ENCODE measurements around the gene DDIT4. TPM values are rescaled to one million over a fixed set of nuclear protein-coding genes. Genes with fewer than 3 reads are reported as not detected.
A peak's percentile ranks its signal among the peaks of the same experiment; 100 is the strongest.

The DDIT4 gene
- total RNA-seq, 2 donors from 2014 or later, result 45.5 to 147 TPM

DNA sequence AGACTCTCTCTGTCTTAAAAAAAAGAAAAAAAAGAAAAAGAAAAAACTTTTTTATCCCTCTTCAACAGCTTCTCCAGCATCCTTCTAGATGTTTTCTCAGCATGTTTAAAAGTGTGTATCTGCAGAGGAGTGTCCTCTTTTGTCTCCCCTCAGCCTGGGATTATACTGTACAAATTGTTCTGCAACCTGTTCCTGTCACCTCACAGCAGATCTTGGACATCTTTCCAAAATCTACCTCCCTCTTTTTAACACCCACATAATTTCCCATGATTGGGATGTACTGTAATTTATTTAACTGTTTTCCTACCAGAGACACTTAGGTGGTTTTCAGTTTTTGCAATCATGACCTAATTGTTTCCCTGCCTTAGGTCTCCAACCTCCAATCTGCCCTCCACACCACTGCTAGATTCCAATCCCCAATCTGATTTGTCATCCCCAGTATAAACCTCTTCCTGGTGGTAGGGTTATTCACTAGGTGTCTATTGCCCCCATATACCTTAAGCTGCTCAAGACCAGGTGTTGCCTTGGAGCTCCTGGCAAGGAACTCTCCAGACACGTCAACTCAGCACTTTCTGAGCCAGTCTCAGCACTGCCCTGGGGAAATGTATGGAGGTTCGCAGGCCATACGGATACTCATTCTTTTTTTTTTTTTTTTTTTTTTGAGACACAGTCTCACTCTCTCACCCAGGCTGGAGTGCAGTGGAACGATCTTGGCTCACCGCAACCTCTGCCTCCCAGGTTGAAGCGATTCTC, 17.6 kb upstream of the DDIT4 start:
- Histone ChIP-seq H3K27me3 (no peaks in the 10 kb centered on the region), H3K9ac (ENCODE audit: low read depth in 2 of 2, low read length in 2 of 2) (no peak overlapping the region), H3K27ac (no peak overlapping the region), H3K4me3 (no peak overlapping the region), H3K9me3 (no peaks in the 10 kb centered on the region), H3K36me3 (no peaks in the 10 kb centered on the region), H3K4me1 (peaks cover 18% of the 10 kb centered on the region)
- TF ChIP-seq CTCF (IDR thresholded peaks at IDR 0.05), result no peak
- no peak for DNase-seq
- intact Hi-C loops (cut with DNase I), result no loop called here

GRCh38 chr10:72257051-72257892, 16.5 kb upstream of the DDIT4 start:
- DNase-seq, result no peak
- no peaks in the 10 kb centered on the region for H3K9me3 ChIP-seq
- no peak overlapping the region for H3K4me3 ChIP-seq
- H3K27ac ChIP-seq, result no peak overlapping the region
- intact Hi-C loops (cut with DNase I), result no loop called here
- H3K9ac ChIP-seq (ENCODE audit: low read depth in 2 of 2, low read length in 2 of 2), result no peak overlapping the region
- peaks cover 24% of the 10 kb centered on the region for H3K4me1 ChIP-seq
- H3K36me3 ChIP-seq, result no peaks in the 10 kb centered on the region
- no peaks in the 10 kb centered on the region for H3K27me3 ChIP-seq
- no peak for TF ChIP-seq CTCF (IDR thresholded peaks at IDR 0.05)

DNA sequence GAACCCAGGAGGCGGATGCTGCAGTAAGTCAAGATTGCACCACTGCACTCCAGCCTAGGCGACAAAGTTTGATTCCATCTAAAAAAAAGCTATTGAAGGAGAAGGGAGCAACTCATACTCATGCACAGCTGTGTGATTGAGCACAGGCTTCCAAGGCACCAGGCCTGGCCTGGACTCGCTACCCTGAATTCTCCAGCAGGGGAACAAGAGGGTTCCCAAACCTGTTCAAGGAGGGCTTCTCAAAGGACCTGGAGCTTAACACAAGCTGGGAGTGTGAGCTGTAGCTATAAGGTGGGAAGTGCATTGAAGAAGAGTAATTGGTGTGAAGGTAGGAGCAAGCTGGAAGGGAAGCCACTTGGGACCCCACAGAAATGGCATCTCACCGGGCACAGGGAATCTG, 15.1 kb upstream of the DDIT4 start:
- H3K27ac ChIP-seq, result no peak overlapping the region

GRCh38 chr10:72259491-72260238, 14.1 kb upstream of the DDIT4 start:
- peaks cover 26% of the 10 kb centered on the region for H3K4me1 ChIP-seq
- intact Hi-C loops (cut with DNase I), result no loop called here
- TF ChIP-seq CTCF (IDR thresholded peaks at IDR 0.05), result no peak
- no peaks in the 10 kb centered on the region for H3K36me3 ChIP-seq
- H3K9ac ChIP-seq (ENCODE audit: low read depth in 2 of 2, low read length in 2 of 2), result peak overlapping the region in 1 of 2 donors; percentile 83
- no peaks in the 10 kb centered on the region for H3K27me3 ChIP-seq
- peak overlapping the region; percentile 90 for H3K27ac ChIP-seq
- H3K9me3 ChIP-seq, result no peaks in the 10 kb centered on the region
- no peak for DNase-seq
- H3K4me3 ChIP-seq, result no peak overlapping the region

More for the DNA sequence above, 15.1 kb upstream of the DDIT4 start:
- intact Hi-C loops (cut with DNase I), result no loop called here
- DNase-seq, result no peak
- Histone ChIP-seq H3K9me3 (no peaks in the 10 kb centered on the region), H3K4me1 (peaks cover 27% of the 10 kb centered on the region), H3K36me3 (no peaks in the 10 kb centered on the region), H3K9ac (ENCODE audit: low read depth in 2 of 2, low read length in 2 of 2) (no peak overlapping the region), H3K4me3 (no peak overlapping the region), H3K27me3 (no peaks in the 10 kb centered on the region)
- TF ChIP-seq CTCF (IDR thresholded peaks at IDR 0.05), result no peak

DNA sequence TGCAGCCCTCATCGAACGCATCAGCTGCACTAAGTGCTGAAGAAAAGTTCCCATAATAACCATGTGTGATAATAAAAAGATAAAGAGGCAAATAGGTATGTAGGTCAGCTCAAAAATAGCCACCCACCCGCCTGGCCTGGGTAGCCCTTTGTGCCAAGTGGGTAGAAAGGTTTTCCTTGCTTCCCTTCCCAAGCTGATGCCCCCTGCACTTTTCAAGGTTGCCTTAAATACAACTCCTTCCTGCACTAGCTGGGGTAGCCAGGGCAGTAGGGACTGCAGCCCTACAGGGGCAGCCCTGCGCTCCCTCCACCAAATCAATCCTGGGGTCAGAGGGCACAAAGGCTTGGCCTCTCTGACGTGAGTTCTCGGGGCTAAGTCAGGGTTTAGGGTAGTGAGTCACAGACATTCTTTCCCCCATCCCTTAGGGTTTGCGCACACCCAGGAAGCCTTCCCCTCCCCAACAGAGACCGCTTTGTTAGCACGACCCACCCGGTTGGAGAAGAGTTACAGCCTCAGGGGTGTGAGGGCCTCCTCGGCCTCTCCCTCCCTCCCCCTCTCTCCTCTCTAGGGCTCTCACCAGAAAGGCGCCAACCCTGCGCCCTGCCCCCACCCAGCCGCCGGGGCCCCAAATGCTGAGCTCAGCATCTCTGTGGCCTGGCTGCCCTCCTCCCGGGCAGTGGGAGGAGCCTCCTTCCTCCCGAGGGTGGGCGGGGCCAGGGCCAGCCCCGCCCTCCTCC, 13.3 kb upstream of the DDIT4 start:
- Histone ChIP-seq H3K27ac (peak overlapping the region; percentile 90), H3K36me3 (no peaks in the 10 kb centered on the region), H3K9me3 (no peaks in the 10 kb centered on the region), H3K4me1 (peaks cover 20% of the 10 kb centered on the region), H3K4me3 (peak overlapping the region; percentile 48), H3K9ac (ENCODE audit: low read depth in 2 of 2, low read length in 2 of 2) (peak overlapping the region in 1 of 2 donors; percentile 83), H3K27me3 (no peaks in the 10 kb centered on the region)
- peak; percentile 89 for DNase-seq
- no peak for TF ChIP-seq CTCF (IDR thresholded peaks at IDR 0.05)
- intact Hi-C loops (cut with DNase I), result no loop called here
